Measurements from ENCODE around the gene CEP85.

- TF ChIP-seq POLR2AphosphoS5 (IDR thresholded peaks at IDR 0.05) = no peak
- no peak for TF ChIP-seq CTCF (IDR thresholded peaks at IDR 0.05)
- no peak for TF ChIP-seq POLR2A (IDR thresholded peaks at IDR 0.05)
Observed at GRCh38 chr1:26254404-26254803, 20.4 kb downstream of the CEP85 start.
